GM18499 (cell line): ENCODE results near the gene CMTM3.
"Not testable (repeated sequence)": the region's sequence is repeated elsewhere in the genome, so short reads cannot be mapped to it uniquely, and the experiment has no call there.

Experiments used
- ATAC-seq: cut with Tn5 transposase; IDR thresholded peaks from one replicate; pipeline ENCODE4 v1.9.1; 2021; ENCODE audit warnings: moderate number of reproducible peaks; ENCODE audit not compliant: insufficient read depth, unreplicated experiment

Gene CMTM3

DNA sequence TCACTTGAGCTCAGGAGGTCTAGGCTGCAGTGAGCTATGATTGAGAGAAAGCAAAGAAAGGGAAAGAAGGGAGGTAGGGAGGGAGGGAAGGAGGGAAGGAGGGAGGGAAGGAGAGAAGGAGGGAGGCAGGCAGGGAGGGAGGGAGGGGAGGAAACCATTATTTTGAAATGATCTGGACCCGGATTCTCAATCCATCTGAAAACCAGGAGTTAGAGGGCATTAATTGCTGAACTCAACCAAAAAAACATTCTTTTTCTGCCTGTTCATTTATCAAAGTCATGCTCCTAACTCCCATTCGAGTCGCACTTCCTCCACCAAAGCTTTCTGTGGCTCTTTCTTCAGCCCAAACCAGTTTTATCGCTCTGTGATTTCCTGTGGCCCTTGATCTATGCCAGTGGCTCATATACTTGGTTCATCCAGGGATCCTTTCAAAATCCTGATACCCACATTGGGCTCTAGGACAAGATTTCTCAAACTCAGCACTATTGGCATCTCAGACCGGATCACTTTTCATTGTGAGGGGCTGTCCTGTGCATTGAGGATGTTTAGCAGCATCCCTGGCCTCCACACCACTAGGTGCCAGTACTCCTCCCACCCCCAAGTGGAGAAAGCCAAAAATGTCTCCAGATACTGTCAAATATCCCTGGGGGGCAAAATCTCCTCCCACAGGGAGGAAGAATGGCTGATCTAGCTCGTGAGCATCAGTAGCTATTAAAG lies 53.8 kb downstream of the CMTM3 start:
- no peak for ATAC-seq

- ATAC-seq, result no peak
Measured at GRCh38 chr16:66658860-66659190, 54.3 kb downstream of the CMTM3 start.

DNA sequence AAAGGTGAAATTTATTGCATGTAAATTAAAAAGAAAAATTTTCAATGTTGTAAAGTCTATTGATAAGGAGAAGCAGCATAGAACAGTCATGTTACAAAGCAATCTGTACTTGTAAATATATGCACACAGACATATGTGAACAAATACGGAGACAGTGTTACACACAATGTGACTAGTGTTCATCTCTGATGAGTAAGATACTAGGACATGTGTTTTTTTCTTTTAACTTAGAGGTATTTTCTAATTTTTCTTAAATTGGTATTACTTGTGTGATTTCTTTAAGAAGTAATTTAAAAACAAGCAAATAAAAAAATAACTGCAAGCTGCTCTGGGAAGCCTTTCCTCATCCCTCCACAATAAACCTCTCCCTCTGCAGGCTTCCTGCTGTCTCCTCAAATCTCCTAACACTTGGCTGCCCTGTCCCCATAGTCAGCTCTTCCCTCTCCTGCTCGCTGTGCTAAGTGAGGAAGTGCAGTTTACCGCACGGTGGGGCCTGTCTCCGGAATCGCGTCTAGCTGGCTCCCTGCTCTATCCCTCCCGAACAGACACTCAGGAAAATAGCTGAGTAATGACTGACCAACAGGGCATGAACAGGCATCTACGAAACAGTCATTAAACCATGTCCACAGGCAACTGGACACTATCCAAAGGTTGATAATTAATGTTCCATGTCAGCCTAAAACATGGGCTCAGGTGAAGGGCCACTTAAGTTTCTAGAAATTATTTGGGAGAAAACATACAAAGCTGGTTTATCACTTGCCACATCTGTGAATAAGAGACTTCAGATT lies 56.1 kb downstream of the CMTM3 start:
- ATAC-seq, result no peak

GRCh38 chr16:66661210-66661560 lies 56.7 kb downstream of the CMTM3 start:
- ATAC-seq, result no peak

DNA sequence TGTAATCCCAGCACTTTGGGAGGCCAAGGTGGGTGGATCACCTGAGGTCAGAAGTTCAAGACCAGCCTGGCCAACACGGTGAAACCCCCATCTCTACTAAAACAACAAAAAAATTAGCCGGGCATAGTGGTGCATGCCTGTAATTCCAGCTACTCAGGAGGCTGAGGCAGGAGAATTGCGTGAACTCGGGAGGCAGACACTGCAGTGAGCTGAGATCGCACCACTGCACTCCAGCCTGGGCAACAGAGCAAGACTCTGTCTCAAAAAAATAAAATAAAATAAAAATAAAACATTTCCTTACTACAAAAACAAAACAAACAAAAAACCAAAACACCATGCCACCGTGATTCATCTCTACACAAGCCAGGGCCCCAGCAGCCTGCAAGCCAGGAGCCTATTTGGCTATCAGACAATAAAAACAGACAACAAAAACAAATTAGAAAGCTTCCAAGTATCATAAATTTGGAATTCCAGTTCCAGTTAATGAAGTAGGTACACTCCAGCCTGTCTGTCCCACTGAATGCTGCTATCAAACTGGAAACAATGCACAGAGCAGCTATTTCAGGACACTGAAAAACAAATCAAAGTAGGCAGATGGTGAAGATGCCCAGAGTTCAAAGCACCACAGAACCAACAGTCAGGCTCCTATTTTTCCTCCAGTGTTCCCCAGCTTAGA lies 57.3 kb downstream of the CMTM3 start:
- not testable (repeated sequence) for ATAC-seq

- ATAC-seq, result no peak
Measured at GRCh38 chr16:66662445-66663194, 58.1 kb downstream of the CMTM3 start.
